H1 (cell line): ENCODE data around the gene HOXB7. TPM values are rescaled to one million over a fixed set of nuclear protein-coding genes. Genes with fewer than 3 reads are reported as not detected.

Experiments
- CTCF ChIA-PET: fragments of 300-600 bp; sonication (Branson Sonifier 250); formaldehyde crosslinking; loops from one replicate; lab custom pipeline; 2021; ENCODE audit not compliant: partially characterized antibody; lab: Charles Lee
- POLR2A ChIA-PET: fragments of 300-600 bp; sonication (Branson Sonifier 250); formaldehyde crosslinking; loops from one replicate; lab custom pipeline; 2021; ENCODE audit warnings: inconsistent platforms; ENCODE audit not compliant: partially characterized antibody; lab: Charles Lee
- DNase-seq, 2 experiments: peaks; one replicate each; pipeline versions ENCODE4 v3.0.0 to v3.0.0-alpha.2; 2010 to 2022; ENCODE audit warnings: low spot score in 2 of 2, low read depth in 1 of 2, mixed read lengths in 1 of 2
- FAIRE-seq: peaks from 2 replicates; lab custom pipeline; 2011; peaks lifted over from hg19 to GRCh38; lab: Jason Lieb, UNC
- H2AFZ ChIP-seq: 2 replicates; pipeline ENCODE4 v1.8.1; 2012; ENCODE audit warnings: low read length, inconsistent platforms
- H2AK5ac ChIP-seq: 2 replicates; pipeline ENCODE4 v1.6.1; 2013; ENCODE audit warnings: low read depth, low read length
- H2BK120ac ChIP-seq: replicated peaks from 2 replicates; pipeline ENCODE3; 2013; ENCODE audit warnings: low read depth, low read length, inconsistent platforms
- H2BK12ac ChIP-seq: 2 replicates; pipeline ENCODE4 v1.6.1; 2013; ENCODE audit warnings: low read depth, low read length
- H2BK15ac ChIP-seq: 2 replicates; pipeline ENCODE4 v1.6.1; 2013; ENCODE audit warnings: low read length
- H2BK20ac ChIP-seq: 2 replicates; pipeline ENCODE4 v1.6.1; 2013; ENCODE audit warnings: low read length
- H2BK5ac ChIP-seq: 2 replicates; pipeline ENCODE4 v1.6.1; 2013; ENCODE audit warnings: low read depth, low read length
- H3K14ac ChIP-seq: 2 replicates; pipeline ENCODE4 v1.6.1; 2013; ENCODE audit warnings: inconsistent platforms; ENCODE audit not compliant: insufficient read length
- H3K18ac ChIP-seq: 2 replicates; pipeline ENCODE4 v1.6.1; 2013; ENCODE audit warnings: low read length; ENCODE audit errors: extremely low read depth
- H3K23ac ChIP-seq: 2 replicates; pipeline ENCODE4 v1.6.1; 2013; ENCODE audit warnings: inconsistent platforms; ENCODE audit not compliant: insufficient read length
- H3K23me2 ChIP-seq: 2 replicates; pipeline ENCODE4 v1.6.1; 2013; ENCODE audit warnings: low read depth, low read length
- H3K27ac ChIP-seq: 2 replicates; pipeline ENCODE4 v1.6.1; 2011; ENCODE audit warnings: low read depth, low read length, inconsistent platforms
- H3K27me3 ChIP-seq, 4 experiments: replicated peaks in 1 of 4; 1 replicate in 1 of 4; 2 replicates in 3 of 4; pipeline versions ENCODE4 v1.6.1 to v1.8.1; 2011 to 2013; ENCODE audit warnings: low read length in 3 of 4, mild to moderate bottlenecking in 3 of 4, inconsistent platforms in 2 of 4, mixed read lengths in 2 of 4, moderate library complexity in 1 of 4; ENCODE audit not compliant: control insufficient read depth in 3 of 4, insufficient read depth in 3 of 4; ENCODE audit errors: extremely low read depth in 1 of 4
- H3K36me3 ChIP-seq, 4 experiments: 2 replicates each; pipeline versions ENCODE4 v1.6.1 to v1.8.1; 2011 to 2013; ENCODE audit warnings: mild to moderate bottlenecking in 4 of 4, low read length in 3 of 4, moderate library complexity in 2 of 4, control low read depth in 1 of 4, inconsistent platforms in 1 of 4; ENCODE audit not compliant: insufficient read depth in 4 of 4, control insufficient read depth in 2 of 4
- H3K4ac ChIP-seq: replicated peaks from 2 replicates; pipeline ENCODE3; 2013; ENCODE audit warnings: low read length, low read depth, mixed read lengths, inconsistent platforms; ENCODE audit not compliant: insufficient read length
- H3K4me1 ChIP-seq, 4 experiments: replicated peaks in 1 of 4; 1 replicate in 1 of 4; 2 replicates in 3 of 4; pipeline versions ENCODE4 v1.6.1 to v1.8.1; 2011 to 2013; ENCODE audit warnings: low read length in 3 of 4, inconsistent platforms in 2 of 4, mixed read lengths in 1 of 4; ENCODE audit not compliant: insufficient read depth in 4 of 4, control insufficient read depth in 3 of 4
- H3K4me2 ChIP-seq, 2 experiments: 2 replicates each; pipeline versions ENCODE4 v1.6.1 to v1.8.1; 2011 to 2013; ENCODE audit warnings: low read depth in 2 of 2, low read length in 2 of 2, control low read depth in 1 of 2, inconsistent platforms in 1 of 2, mild to moderate bottlenecking in 1 of 2; ENCODE audit not compliant: insufficient read depth in 1 of 2
- H3K4me3 ChIP-seq, 4 experiments: fragments of 200-600, 300-600 bp in 1 of 4; sonication (generic), shearing (Covaris generic), sonication (Bioruptor Twin) in 1 of 4; 2 replicates each; pipeline versions ENCODE4 v1.5.1 to v1.8.1; 2011 to 2016; ENCODE audit warnings: low read length in 4 of 4, low read depth in 3 of 4, control low read depth in 2 of 4, inconsistent platforms in 2 of 4, mild to moderate bottlenecking in 2 of 4, mixed read lengths in 1 of 4, moderate library complexity in 1 of 4; ENCODE audit not compliant: insufficient read depth in 2 of 4; ENCODE audit errors: extremely low read depth in 1 of 4
- H3K56ac ChIP-seq: replicated peaks from 2 replicates; pipeline ENCODE3; 2013; ENCODE audit warnings: low read depth, mild to moderate bottlenecking, mixed read lengths, low read length, inconsistent platforms; ENCODE audit not compliant: insufficient read length
- H3K79me1 ChIP-seq: 2 replicates; pipeline ENCODE4 v1.6.1; 2013; ENCODE audit warnings: low read depth, low read length, control low read depth
- H3K79me2 ChIP-seq, 2 experiments: 2 replicates each; pipeline versions ENCODE4 v1.6.1 to v1.8.1; 2012 to 2013; ENCODE audit warnings: low read length in 2 of 2, mild to moderate bottlenecking in 2 of 2, inconsistent platforms in 1 of 2; ENCODE audit not compliant: insufficient read depth in 2 of 2, control insufficient read depth in 1 of 2
- H3K9ac ChIP-seq, 4 experiments: replicated peaks in 1 of 4; 1 replicate in 1 of 4; 2 replicates in 3 of 4; pipeline versions ENCODE4 v1.6.1 to v1.8.1; 2011 to 2013; ENCODE audit warnings: low read depth in 3 of 4, low read length in 3 of 4, control low read depth in 2 of 4, mild to moderate bottlenecking in 2 of 4, moderate library complexity in 2 of 4, inconsistent platforms in 1 of 4; ENCODE audit errors: extremely low read depth in 1 of 4
- H3K9me3 ChIP-seq, 2 experiments: 2 replicates each; pipeline versions ENCODE4 v1.6.1 to v1.8.1; 2012 to 2013; ENCODE audit warnings: mild to moderate bottlenecking in 2 of 2, moderate library complexity in 2 of 2, control low read depth in 1 of 2, inconsistent platforms in 1 of 2, low read depth in 1 of 2, low read length in 1 of 2, mixed read lengths in 1 of 2; ENCODE audit not compliant: insufficient read depth in 2 of 2
- H4K20me1 ChIP-seq, 2 experiments: replicated peaks in 1 of 2; 2 replicates each; pipeline versions ENCODE3 to v1.8.1; 2011 to 2013; ENCODE audit warnings: inconsistent platforms in 2 of 2, low read length in 2 of 2, mild to moderate bottlenecking in 1 of 2; ENCODE audit not compliant: insufficient read depth in 2 of 2, control insufficient read depth in 1 of 2
- H4K5ac ChIP-seq: 2 replicates; pipeline ENCODE4 v1.6.1; 2013; ENCODE audit warnings: low read length, low read depth, mixed read lengths, inconsistent platforms; ENCODE audit not compliant: insufficient read length
- H4K8ac ChIP-seq: 2 replicates; pipeline ENCODE4 v1.8.0; 2013; ENCODE audit warnings: mild to moderate bottlenecking, moderate library complexity, low read length, inconsistent platforms; ENCODE audit not compliant: insufficient read depth; ENCODE audit errors: extremely low read depth
- H4K91ac ChIP-seq: replicated peaks from 2 replicates; pipeline ENCODE3; 2013; ENCODE audit warnings: low read length, mixed read lengths, inconsistent platforms; ENCODE audit not compliant: insufficient read length
- CEBPB ChIP-seq: IDR thresholded peaks from 2 replicates; pipeline ENCODE4 v1.6.1; 2012; ENCODE audit warnings: low read depth, low read length
- EZH2 ChIP-seq: fragments of 200-600 bp; sonication (generic); IDR thresholded peaks from 2 replicates; pipeline ENCODE4 v1.7.1; 2012; ENCODE audit warnings: low read depth, mild to moderate bottlenecking, moderate library complexity, low read length, inconsistent platforms; ENCODE audit not compliant: severe bottlenecking
- FOSL1 ChIP-seq: IDR thresholded peaks from 2 replicates; pipeline ENCODE4 v1.6.1; 2011; ENCODE audit warnings: mild to moderate bottlenecking, low read depth, low read length, moderate library complexity; ENCODE audit not compliant: insufficient read depth
- SIRT6 ChIP-seq: IDR thresholded peaks from one replicate; pipeline ENCODE4 v1.7.1; 2012; ENCODE audit warnings: low read length, inconsistent platforms
- SP1 ChIP-seq: IDR thresholded peaks from 2 replicates; pipeline ENCODE4 v1.6.1; 2011; ENCODE audit warnings: low read depth, low read length
- SP2 ChIP-seq: IDR thresholded peaks from 2 replicates; pipeline ENCODE4 v1.6.1; 2012; ENCODE audit warnings: mild to moderate bottlenecking, low read length, inconsistent platforms
- SUZ12 ChIP-seq: fragments of 200-600 bp; sonication (generic); IDR thresholded peaks from 2 replicates; pipeline ENCODE4 v1.6.1; 2012; ENCODE audit warnings: mild to moderate bottlenecking, inconsistent platforms, low read length, moderate library complexity, mixed read lengths
- WGBS, 2 experiments: shearing (Covaris generic) in 1 of 2; methylation state at CpG; one replicate each; pipeline versions ENCODE4 v1.1.6 to v1.1.7; 2013 to 2015; ENCODE audit warnings: low lambda C conversion rate in 2 of 2, mixed read lengths in 2 of 2, inconsistent platforms in 1 of 2, low coverage in 1 of 2, missing lambda C conversion rate in 1 of 2; ENCODE audit not compliant: insufficient replicate concordance in 2 of 2, insufficient coverage in 1 of 2, insufficient read length in 1 of 2; ENCODE audit errors: extremely low coverage in 1 of 2, missing lambda C conversion rate in 1 of 2; 5-methylcytosine and 5-hydroxymethylcytosine counted together
- polyA plus RNA-seq, 7 experiments: library from polyadenylated mRNA; depleted of rRNA in 3 of 7; stranded (reverse) in 5 of 7; unstranded in 2 of 7; fragments of >200 nt in 5 of 7; fragments of 200-250 nt in 2 of 7; gene quantifications; 1 replicate in 5 of 7; 2 replicates in 1 of 7; 4 replicates in 1 of 7; pipeline versions ENCODE4 v1.2.1 to v1.2.3, GENCODE V29; 2011 to 2013; ENCODE audit warnings: missing spikeins in 2 of 7, mixed read lengths in 2 of 7
- total RNA-seq: library from RNA; stranded (reverse); fragmentation: NEBNext Ultra II Directional; extraction: Animal tissue kit (Norgen Biotek cat#: 25700); gene quantifications from 2 replicates; pipeline ENCODE4 v1.2.1, GENCODE V29; 2021
- TF ChIP-seq, protein P1 (sequence below), 3 experiments: IDR thresholded peaks; 1 replicate in 2 of 3; 2 replicates in 1 of 3; pipeline versions ENCODE4 v1.5.1 to v1.6.1; 2011; ENCODE audit warnings: low read length in 3 of 3, mild to moderate bottlenecking in 3 of 3, inconsistent platforms in 2 of 3, low read depth in 1 of 3, moderate library complexity in 1 of 3; ENCODE audit not compliant: insufficient read depth in 1 of 3; ENCODE audit errors: control extremely low read depth in 1 of 3
- TF ChIP-seq, protein P2 (sequence below): IDR thresholded peaks from 2 replicates; pipeline ENCODE4 v1.6.1; 2011; ENCODE audit warnings: low read length, improper control_type of control experiment
- TF ChIP-seq, protein P3 (sequence below): IDR thresholded peaks from 2 replicates; pipeline ENCODE4 v1.6.1; 2012; ENCODE audit warnings: inconsistent platforms

The HOXB7 gene
- total and polyA plus RNA-seq, 2 of the 8 experiments (the other 6 are each of a cell fraction or from before 2014, with no cell fraction given): not detected

DNA sequence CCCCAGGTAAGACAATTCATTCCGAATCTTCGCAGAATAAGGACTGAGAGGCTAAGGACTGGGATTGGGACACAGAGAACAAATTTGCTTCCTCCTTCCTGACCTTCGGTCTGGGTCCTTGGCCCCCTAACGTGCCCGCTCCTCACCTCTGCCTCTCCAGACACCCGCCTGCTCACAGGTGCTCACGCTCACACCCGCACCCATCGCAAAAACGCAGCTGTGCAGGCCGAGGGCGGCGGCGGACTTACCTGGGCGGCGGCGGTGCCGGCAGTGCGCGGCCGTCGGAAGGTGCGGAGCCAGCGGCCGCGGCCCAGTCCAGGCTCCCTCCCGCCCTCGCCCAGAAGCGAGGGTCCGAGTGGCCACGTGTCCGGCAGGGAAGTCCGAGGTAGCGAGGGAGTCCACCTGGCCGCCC lies 22.5 kb upstream of the HOXB7 start:
- H3K36me3 ChIP-seq: no peaks in the 10 kb centered on the region; a peak in 1 of 8 replicates
- H3K9ac ChIP-seq: no peak overlapping the region
- no peak overlapping the region for H2BK20ac ChIP-seq
- H3K18ac ChIP-seq: no peak overlapping the region
- H2BK5ac ChIP-seq: no peak overlapping the region
- CTCF ChIA-PET: interaction anchor here (1.2 kb wide), 2 partner anchors 10 to 25 kb away, joined by 3 to 5 read pairs; no protein-coding TSS in a partner anchor
- H4K20me1 ChIP-seq: peaks cover 36 to 42% of the 10 kb centered on the region in 2 experiments
- H2AFZ ChIP-seq: no peak overlapping the region
- no peak overlapping the region for H3K56ac ChIP-seq
- H3K27ac ChIP-seq: no peak overlapping the region
- no peak overlapping the region for H3K23ac ChIP-seq
- 0 out of 2 replicates have a peak, but pooled peaks cover 2% of the 10 kb centered on the region for H3K23me2 ChIP-seq
- H4K5ac ChIP-seq: no peak overlapping the region
- no peak overlapping the region for H2BK15ac ChIP-seq
- peak overlapping the region; percentile 3 to 17; a peak in 1 of 4 replicates for H3K4me2 ChIP-seq
- no peak overlapping the region for H3K4ac ChIP-seq
- H2BK120ac ChIP-seq: no peak overlapping the region
- H3K4me1 ChIP-seq: peaks cover 0 to 5% (median 1%) of the 10 kb centered on the region in 4 experiments; a peak in 3 of 7 replicates
- H3K79me1 ChIP-seq: no peaks in the 10 kb centered on the region
- DNase-seq (peak in 1 of 2 experiments; percentile 69), FAIRE-seq (no peak)
- H4K8ac ChIP-seq: no peak overlapping the region; the same call in 1 of the 2 replicates
- WGBS, 2 experiments: 3% methylated on average over 35 of the region's 35 CpGs; no CpG with 5 or more reads in 1 of the 2 experiments
- no peak overlapping the region for H2AK5ac ChIP-seq
- H3K4me3 ChIP-seq: peak overlapping the region in 1 of 4 experiments; percentile 21; a peak in 1 of 8 replicates
- POLR2A ChIA-PET: no interaction called here
- H4K91ac ChIP-seq: no peak overlapping the region
- H2BK12ac ChIP-seq: no peak overlapping the region
- H3K27me3 ChIP-seq: peaks cover 97 to 100% (median 99%) of the 10 kb centered on the region in 4 experiments
- no peak overlapping the region for H3K14ac ChIP-seq
- H3K9me3 ChIP-seq: no peaks in the 10 kb centered on the region
- H3K79me2 ChIP-seq: no peaks in the 10 kb centered on the region
- TF ChIP-seq, protein P1, sequence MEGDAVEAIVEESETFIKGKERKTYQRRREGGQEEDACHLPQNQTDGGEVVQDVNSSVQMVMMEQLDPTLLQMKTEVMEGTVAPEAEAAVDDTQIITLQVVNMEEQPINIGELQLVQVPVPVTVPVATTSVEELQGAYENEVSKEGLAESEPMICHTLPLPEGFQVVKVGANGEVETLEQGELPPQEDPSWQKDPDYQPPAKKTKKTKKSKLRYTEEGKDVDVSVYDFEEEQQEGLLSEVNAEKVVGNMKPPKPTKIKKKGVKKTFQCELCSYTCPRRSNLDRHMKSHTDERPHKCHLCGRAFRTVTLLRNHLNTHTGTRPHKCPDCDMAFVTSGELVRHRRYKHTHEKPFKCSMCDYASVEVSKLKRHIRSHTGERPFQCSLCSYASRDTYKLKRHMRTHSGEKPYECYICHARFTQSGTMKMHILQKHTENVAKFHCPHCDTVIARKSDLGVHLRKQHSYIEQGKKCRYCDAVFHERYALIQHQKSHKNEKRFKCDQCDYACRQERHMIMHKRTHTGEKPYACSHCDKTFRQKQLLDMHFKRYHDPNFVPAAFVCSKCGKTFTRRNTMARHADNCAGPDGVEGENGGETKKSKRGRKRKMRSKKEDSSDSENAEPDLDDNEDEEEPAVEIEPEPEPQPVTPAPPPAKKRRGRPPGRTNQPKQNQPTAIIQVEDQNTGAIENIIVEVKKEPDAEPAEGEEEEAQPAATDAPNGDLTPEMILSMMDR (IDR thresholded peaks at IDR 0.05; ENCODE audit: control extremely low read depth in 1 of 3, insufficient read depth in 1 of 3, low read depth in 1 of 3, low read length in 3 of 3): no peak
- TF ChIP-seq SP1 (no peak), SIRT6 (no peak), CEBPB (no peak), FOSL1 (no peak), EZH2 (peak; percentile 99), SUZ12 (peak; percentile 99), SP2 (no peak)
- TF ChIP-seq, protein P2, sequence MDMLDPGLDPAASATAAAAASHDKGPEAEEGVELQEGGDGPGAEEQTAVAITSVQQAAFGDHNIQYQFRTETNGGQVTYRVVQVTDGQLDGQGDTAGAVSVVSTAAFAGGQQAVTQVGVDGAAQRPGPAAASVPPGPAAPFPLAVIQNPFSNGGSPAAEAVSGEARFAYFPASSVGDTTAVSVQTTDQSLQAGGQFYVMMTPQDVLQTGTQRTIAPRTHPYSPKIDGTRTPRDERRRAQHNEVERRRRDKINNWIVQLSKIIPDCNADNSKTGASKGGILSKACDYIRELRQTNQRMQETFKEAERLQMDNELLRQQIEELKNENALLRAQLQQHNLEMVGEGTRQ: no peak
- TF ChIP-seq, protein P3, sequence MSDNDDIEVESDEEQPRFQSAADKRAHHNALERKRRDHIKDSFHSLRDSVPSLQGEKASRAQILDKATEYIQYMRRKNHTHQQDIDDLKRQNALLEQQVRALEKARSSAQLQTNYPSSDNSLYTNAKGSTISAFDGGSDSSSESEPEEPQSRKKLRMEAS: peak; percentile 70; the same call in 1 of the 2 replicates
